HG03139 (cell line): ENCODE data around the gene ALKBH5.

Experiments used
- ATAC-seq: cut with Tn5 transposase; IDR thresholded peaks from one replicate; pipeline ENCODE4 v1.9.1; 2021; ENCODE audit not compliant: unreplicated experiment

ALKBH5 gene

DNA sequence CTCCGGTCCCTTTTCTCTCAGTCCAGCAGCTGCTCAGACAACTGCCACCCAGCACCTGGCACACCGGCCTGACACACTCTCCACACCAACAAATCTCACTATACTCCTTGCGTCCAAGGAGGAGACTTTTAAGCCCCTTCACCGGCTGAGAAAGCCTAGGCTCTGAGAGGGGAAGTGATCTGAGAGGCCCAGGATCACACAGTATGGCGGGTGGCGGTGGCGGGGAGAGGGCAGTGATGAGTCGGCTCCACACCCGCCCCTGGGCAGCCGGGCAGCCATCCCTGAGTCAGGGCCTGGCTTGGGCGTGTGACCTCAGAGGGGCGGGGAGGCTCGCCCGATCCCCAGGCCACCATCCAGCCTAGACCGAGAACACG, 74.3 kb downstream of the ALKBH5 start:
- ATAC-seq: no peak

DNA sequence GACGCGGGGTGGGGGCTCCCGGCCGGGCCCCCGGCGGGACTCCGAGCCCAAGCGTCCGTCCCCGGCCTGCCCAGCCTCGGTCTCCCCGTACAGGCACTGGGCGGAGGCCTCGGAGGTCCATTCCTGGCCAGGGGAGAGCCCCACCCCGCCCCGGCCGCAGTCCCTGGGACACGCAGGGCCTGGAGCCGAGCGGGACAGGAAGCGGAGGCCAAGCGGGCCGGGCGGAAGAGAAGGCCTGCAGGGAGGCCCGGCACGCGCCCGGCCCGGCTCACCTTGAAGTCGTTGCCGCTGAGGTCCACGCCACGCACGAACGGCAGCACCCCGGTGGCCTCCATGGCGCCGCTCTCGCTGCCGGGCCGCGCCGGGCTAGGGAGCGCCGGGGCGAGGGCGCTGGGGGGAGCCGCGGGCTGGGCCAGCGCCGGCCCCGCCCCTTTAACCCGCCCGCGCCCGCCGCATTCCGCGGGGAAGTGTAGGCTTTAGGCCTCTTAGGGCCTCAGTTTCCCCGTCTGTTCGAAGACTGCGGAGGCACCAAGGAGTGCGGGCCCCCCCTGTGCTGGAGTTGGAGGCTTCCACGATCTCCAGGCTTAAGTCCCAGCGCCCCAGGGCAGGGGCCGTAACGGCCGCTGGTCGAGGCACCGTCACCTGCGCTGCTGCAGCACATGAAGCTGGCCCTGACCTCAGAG, 74.9 kb downstream of the ALKBH5 start, which contains the start of gene FLII:
TSS of gene FLII (minus strand) at position 383 of the 683 bp plus-strand sequence. CDS start at position 335, 48 bp downstream.
- ATAC-seq: no peak
